ENCODE data around the gene IFTAP.
"Not testable (repeated sequence)": the region's sequence is repeated elsewhere in the genome, so short reads cannot be mapped to it uniquely, and the experiment has no call there.

Gene IFTAP

GRCh38 chr11:36594316-36594989, at the start of gene IFTAP:
Gene IFTAP, plus strand, starts transcription at chr11:36594502. Its CDS starts 15,602 bp downstream, at chr11:36610104.
- DNase-seq (ENCODE audit: low read depth in 3 of 3), result peak in 1 of 3 experiments; percentile 24

GRCh38 chr11:36550385-36551115, 43.8 kb upstream of the IFTAP start:
- no peak for DNase-seq (ENCODE audit: low read depth in 3 of 3)

- not testable (repeated sequence) for DNase-seq (ENCODE audit: low read depth in 3 of 3)
Measured at GRCh38 chr11:36557390-36557789, 36.9 kb upstream of the IFTAP start.

GRCh38 chr11:36557991-36558390, 36.3 kb upstream of the IFTAP start:
- DNase-seq (ENCODE audit: low read depth in 3 of 3), result no peak

- no peak for DNase-seq (ENCODE audit: low read depth in 3 of 3)
Measured at GRCh38 chr11:36558571-36559413, 35.5 kb upstream of the IFTAP start.

- peak in 1 of 3 experiments; percentile 12 for DNase-seq (ENCODE audit: low read depth in 3 of 3)
Measured at GRCh38 chr11:36564376-36565030, 29.8 kb upstream of the IFTAP start.

GRCh38 chr11:36565031-36565610, 29.2 kb upstream of the IFTAP start:
- DNase-seq (ENCODE audit: low read depth in 3 of 3), result no peak

- DNase-seq (ENCODE audit: low read depth in 3 of 3), result no peak
Measured at GRCh38 chr11:36566407-36567053, 27.8 kb upstream of the IFTAP start.

GRCh38 chr11:36567694-36568093, 26.6 kb upstream of the IFTAP start, which contains the start of gene RAG1:
Gene RAG1, plus strand, starts transcription at chr11:36568007. Its CDS starts 5,298 bp downstream, at chr11:36573305.
- no peak for DNase-seq (ENCODE audit: low read depth in 3 of 3)

GRCh38 chr11:36569095-36569494, 25.2 kb upstream of the IFTAP start:
- DNase-seq (ENCODE audit: low read depth in 3 of 3), result no peak

GRCh38 chr11:36574486-36574885, 19.8 kb upstream of the IFTAP start:
- DNase-seq (ENCODE audit: low read depth in 3 of 3), result no peak

- no peak for DNase-seq (ENCODE audit: low read depth in 3 of 3)
Measured at GRCh38 chr11:36577373-36577772, 16.9 kb upstream of the IFTAP start.

- no peak for DNase-seq (ENCODE audit: low read depth in 3 of 3)
Measured at GRCh38 chr11:36577859-36578258, 16.4 kb upstream of the IFTAP start.

GRCh38 chr11:36578458-36578857, 15.8 kb upstream of the IFTAP start:
- DNase-seq (ENCODE audit: low read depth in 3 of 3), result no peak

- DNase-seq (ENCODE audit: low read depth in 3 of 3), result no peak
Measured at GRCh38 chr11:36581536-36581935, 12.8 kb upstream of the IFTAP start.

GRCh38 chr11:36583667-36584066, 10.6 kb upstream of the IFTAP start:
- DNase-seq (ENCODE audit: low read depth in 3 of 3), result no peak

- DNase-seq (ENCODE audit: low read depth in 3 of 3), result no peak
Measured at GRCh38 chr11:36586543-36586942, 7.8 kb upstream of the IFTAP start.

GRCh38 chr11:36588099-36588498, 6.2 kb upstream of the IFTAP start:
- no peak for DNase-seq (ENCODE audit: low read depth in 3 of 3)

- DNase-seq (ENCODE audit: low read depth in 3 of 3), result no peak
Measured at GRCh38 chr11:36590513-36590912, 3.8 kb upstream of the IFTAP start.

- no peak for DNase-seq (ENCODE audit: low read depth in 3 of 3)
Measured at GRCh38 chr11:36591433-36591832, 2.9 kb upstream of the IFTAP start.

GRCh38 chr11:36596880-36597279, 2.6 kb downstream of the IFTAP start:
- DNase-seq (ENCODE audit: low read depth in 3 of 3), result no peak
